GM10266 (cell line): ENCODE measurements around the gene UBAC2.

Experiments
- DNase-seq: peaks from one replicate; pipeline ENCODE4 v3.0.0; 2012; ENCODE audit errors: extremely low spot score
- CTCF ChIP-seq: IDR thresholded peaks from 2 replicates; pipeline ENCODE4 v1.5.1; 2012; ENCODE audit warnings: mild to moderate bottlenecking, low read depth; ENCODE audit not compliant: control insufficient read depth, insufficient read depth; ENCODE audit errors: missing control alignments

Gene UBAC2

GRCh38 chr13:99258210-99258860, 57.7 kb downstream of the UBAC2 start, which contains the start of gene GPR18:
Gene GPR18 (minus strand): TSS chr13:99258379. CDS start chr13:99255872, 2,507 bp downstream.
- DNase-seq, result peak; percentile 55
- TF ChIP-seq CTCF, result no peak

GRCh38 chr13:99258946-99259345, 58.3 kb downstream of the UBAC2 start:
- peak; percentile 50 for DNase-seq

GRCh38 chr13:99260216-99260615, 59.6 kb downstream of the UBAC2 start:
- DNase-seq, result no peak
- TF ChIP-seq CTCF, result no peak

More at GRCh38 chr13:99258946-99259345, 58.3 kb downstream of the UBAC2 start:
- no peak for TF ChIP-seq CTCF

GRCh38 chr13:99261059-99261458, 60.4 kb downstream of the UBAC2 start:
- no peak for DNase-seq
- TF ChIP-seq CTCF, result no peak

- DNase-seq, result no peak
- no peak for TF ChIP-seq CTCF
Observed at GRCh38 chr13:99263126-99263785, 62.6 kb downstream of the UBAC2 start.

- TF ChIP-seq CTCF, result no peak
- DNase-seq, result no peak
Observed at GRCh38 chr13:99264051-99264450, 63.4 kb downstream of the UBAC2 start.

GRCh38 chr13:99265162-99265800, 64.6 kb downstream of the UBAC2 start:
- no peak for DNase-seq
- TF ChIP-seq CTCF, result no peak
